Ovary (tissue), 9 donors: ENCODE measurements around the gene ANXA9. TPM values are rescaled to one million over a fixed set of nuclear protein-coding genes. Genes with fewer than 3 reads are reported as not detected.

Source experiments
- DNase-seq, 5 donors: peaks; one replicate each; pipeline ENCODE4 v3.0.0-alpha.2; 2019 to 2020
- H3K27ac ChIP-seq, 2 donors: fragments of 200-600 bp; one replicate each; pipeline versions ENCODE4 v1.5.1 to v1.8.0; 2019 to 2022
- H3K27me3 ChIP-seq: fragments of 200-600 bp; one replicate; pipeline ENCODE4 v1.8.0; 2022
- H3K36me3 ChIP-seq: fragments of 200-600 bp; sonication (generic); one replicate; pipeline ENCODE4 v1.5.1; 2019
- H3K4me1 ChIP-seq: one replicate; pipeline ENCODE4 v1.8.1; 2013; ENCODE audit warnings: mild to moderate bottlenecking, moderate library complexity; ENCODE audit not compliant: insufficient read depth
- H3K4me3 ChIP-seq: fragments of 200-600 bp; sonication (generic); one replicate; pipeline ENCODE4 v1.5.1; 2017
- H3K9me3 ChIP-seq, 2 donors: fragments of 200-600 bp in 1 of 2; sonication (generic) in 1 of 2; one replicate each; pipeline versions ENCODE4 v1.5.1 to v1.8.1; 2013 to 2019; ENCODE audit warnings: mild to moderate bottlenecking in 1 of 2, moderate library complexity in 1 of 2
- EP300 ChIP-seq: sonication (generic); formaldehyde crosslinking; IDR thresholded peaks from one replicate; pipeline ENCODE4 v1.6.1; 2017; ENCODE audit warnings: antibody characterized with exemption
- POLR2A ChIP-seq: fragments of 450-650 bp; IDR thresholded peaks from one replicate; pipeline ENCODE4 v1.6.1; 2017; ENCODE audit warnings: antibody characterized with exemption, mild to moderate bottlenecking, moderate library complexity
- WGBS, 3 donors: extraction: QIAGEN DNeasy Blood & Tissue Kit in 1 of 3; methylation state at CpG; one replicate each; pipeline versions ENCODE4 v1.1.5 to v1.1.7; 2013 to 2017; 5-methylcytosine and 5-hydroxymethylcytosine counted together
- intact Hi-C, 4 donors: fragments of 100-400 bp; cut with DNase I; formaldehyde crosslinking; loops; one replicate each; pipeline versions ENCODE4 v1.11.0 to v1.15.1; 2022 to 2023
- polyA plus RNA-seq, 2 donors: library from polyadenylated mRNA; stranded (reverse); fragments of 200-250 nt in 1 of 2; fragments of 350-450 nt in 1 of 2; fragmentation: Illumina TruSeq in 1 of 2; extraction: RNeasy Lipid Tissue Mini Kit (QIAGEN cat#74804) in 1 of 2; gene quantifications; one replicate each; pipeline ENCODE4 v1.2.3, GENCODE V29; 2013 to 2014
- total RNA-seq, 7 donors: library from RNA; depleted of rRNA in 2 of 7; stranded (reverse); fragments of >200 nt in 2 of 7; fragmentation: NEBNext Ultra II Directional in 3 of 7; extraction: Animal tissue kit (Norgen Biotek cat#: 25700) in 3 of 7; gene quantifications; one replicate each; pipeline versions ENCODE4 v1.1.0 to v1.2.4, GENCODE V29; 2016 to 2023
- TF ChIP-seq, protein P1 (sequence below), 3 donors: fragments of 450-650 bp in 2 of 3; fragments of 200-600 bp in 1 of 3; IDR thresholded peaks; one replicate each; pipeline versions ENCODE4 v1.5.1 to v1.8.0; 2016 to 2022; ENCODE audit warnings: antibody characterized with exemption in 3 of 3, mild to moderate bottlenecking in 1 of 3
- donor health status: DM: no; HTN: no; CAD: no; lungs with moderate emphysema.
- donor health status: DM: no; HTN: no; CAD: no.
- donor health status: Bipolar disorder and iron deficiency.
- donor health status: DM: yes; HTN: yes; CAD: no.
- donor health status: DM: no; HTN: no; CAD: no.
- donor health status: DM: yes; HTN: yes; CAD: no.

The ANXA9 gene
- total and polyA plus RNA-seq, 9 donors: 0.24 to 6.9 (median 0.79) TPM

DNA sequence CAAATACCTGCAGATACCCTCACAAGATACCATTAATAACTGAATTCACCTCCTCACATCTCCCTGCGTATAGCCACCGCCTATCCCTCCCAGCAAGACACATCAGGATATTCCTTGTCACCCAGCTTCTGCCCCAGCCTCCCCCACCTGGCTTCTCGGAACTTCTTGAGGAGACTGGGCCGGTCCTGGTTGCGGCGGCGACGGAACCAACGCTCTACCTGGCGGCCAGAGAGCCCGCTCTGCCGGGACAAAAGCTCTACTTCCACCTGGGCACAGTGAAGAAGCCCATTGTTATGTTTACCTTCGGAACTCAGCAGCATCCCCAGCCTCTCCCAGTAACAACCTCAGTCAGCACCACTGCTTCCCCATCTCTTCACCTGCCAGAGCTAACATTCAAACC is 14.2 kb upstream of the ANXA9 start:
- no peak for DNase-seq
- no peaks in the 10 kb centered on the region for H3K27me3 ChIP-seq
- no peaks in the 10 kb centered on the region for H3K36me3 ChIP-seq

DNA sequence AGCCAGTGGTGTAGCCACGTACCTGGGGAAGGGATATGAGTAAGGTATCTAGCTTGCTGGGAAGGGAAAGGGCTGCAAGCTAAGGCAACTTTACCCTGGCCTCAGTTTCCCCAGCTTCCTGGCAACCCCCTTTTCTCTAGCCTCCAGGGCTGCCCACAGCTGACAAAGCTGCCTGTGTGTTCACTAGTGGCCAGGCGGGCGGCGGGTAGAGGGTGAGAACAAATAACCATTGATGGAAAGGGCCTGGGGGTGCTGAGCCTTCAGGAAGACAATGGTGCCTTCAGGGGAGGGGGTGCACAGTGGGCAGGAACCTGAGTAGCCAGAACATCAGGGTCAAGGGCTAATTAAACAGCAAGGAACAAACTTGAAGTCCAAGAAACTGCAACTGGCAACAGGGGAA is 13.6 kb upstream of the ANXA9 start:
- Histone ChIP-seq H3K36me3 (no peaks in the 10 kb centered on the region), H3K4me3 (no peak overlapping the region), H3K27ac (no peak overlapping the region), H3K27me3 (no peaks in the 10 kb centered on the region), H3K9me3 (no peaks in the 10 kb centered on the region), H3K4me1 (peaks cover 26% of the 10 kb centered on the region)
- WGBS, 3 donors: 94 to 97% (median 96%) methylated on average over 4 of the region's 4 CpGs
- no peak for TF ChIP-seq EP300
- TF ChIP-seq, protein P1, sequence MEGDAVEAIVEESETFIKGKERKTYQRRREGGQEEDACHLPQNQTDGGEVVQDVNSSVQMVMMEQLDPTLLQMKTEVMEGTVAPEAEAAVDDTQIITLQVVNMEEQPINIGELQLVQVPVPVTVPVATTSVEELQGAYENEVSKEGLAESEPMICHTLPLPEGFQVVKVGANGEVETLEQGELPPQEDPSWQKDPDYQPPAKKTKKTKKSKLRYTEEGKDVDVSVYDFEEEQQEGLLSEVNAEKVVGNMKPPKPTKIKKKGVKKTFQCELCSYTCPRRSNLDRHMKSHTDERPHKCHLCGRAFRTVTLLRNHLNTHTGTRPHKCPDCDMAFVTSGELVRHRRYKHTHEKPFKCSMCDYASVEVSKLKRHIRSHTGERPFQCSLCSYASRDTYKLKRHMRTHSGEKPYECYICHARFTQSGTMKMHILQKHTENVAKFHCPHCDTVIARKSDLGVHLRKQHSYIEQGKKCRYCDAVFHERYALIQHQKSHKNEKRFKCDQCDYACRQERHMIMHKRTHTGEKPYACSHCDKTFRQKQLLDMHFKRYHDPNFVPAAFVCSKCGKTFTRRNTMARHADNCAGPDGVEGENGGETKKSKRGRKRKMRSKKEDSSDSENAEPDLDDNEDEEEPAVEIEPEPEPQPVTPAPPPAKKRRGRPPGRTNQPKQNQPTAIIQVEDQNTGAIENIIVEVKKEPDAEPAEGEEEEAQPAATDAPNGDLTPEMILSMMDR (IDR thresholded peaks at IDR 0.05): no peak
- TF ChIP-seq POLR2A: no peak
- DNase-seq: no peak
- intact Hi-C loops: no loop called here

More for the DNA sequence above, 14.2 kb upstream of the ANXA9 start:
- Histone ChIP-seq H3K4me1 (peaks cover 21% of the 10 kb centered on the region), H3K4me3 (no peak overlapping the region), H3K9me3 (no peaks in the 10 kb centered on the region), H3K27ac (no peak overlapping the region)
- intact Hi-C loops: no loop called here
- TF ChIP-seq, protein P1 (IDR thresholded peaks at IDR 0.05): no peak
- TF ChIP-seq EP300: no peak
- no peak for TF ChIP-seq POLR2A
- WGBS, 3 donors: 93 to 96% (median 95%) methylated on average over 13 of the region's 13 CpGs

DNA sequence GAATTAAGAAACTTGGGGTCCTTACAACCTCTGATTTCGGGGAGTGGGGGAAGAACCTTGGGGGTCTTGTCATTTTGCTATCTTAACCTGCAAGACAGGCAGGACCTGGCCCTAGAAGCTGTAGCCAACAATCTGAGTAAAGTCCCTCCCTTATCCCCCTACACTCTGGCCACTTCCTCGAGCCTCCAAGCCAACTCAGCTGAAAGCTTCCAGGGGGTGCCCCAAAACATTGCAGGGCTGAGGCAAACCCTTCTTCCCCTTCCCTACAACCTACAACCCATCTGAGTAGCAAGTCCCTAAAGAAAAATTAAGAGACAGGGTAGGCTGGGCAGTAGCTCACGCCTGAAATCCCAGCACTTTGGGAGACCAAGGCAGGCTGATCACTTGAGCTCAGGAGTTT is 12.5 kb upstream of the ANXA9 start:
- WGBS, 3 donors: 73 to 85% (median 77%) methylated on average over 3 of the region's 3 CpGs
- Histone ChIP-seq H3K4me1 (peaks cover 27% of the 10 kb centered on the region), H3K9me3 (no peaks in the 10 kb centered on the region), H3K36me3 (no peaks in the 10 kb centered on the region), H3K4me3 (no peak overlapping the region), H3K27ac (no peak overlapping the region), H3K27me3 (no peaks in the 10 kb centered on the region)
- no peak for DNase-seq
- TF ChIP-seq POLR2A (no peak), EP300 (no peak)
- TF ChIP-seq, protein P1 (IDR thresholded peaks at IDR 0.05): no peak
- intact Hi-C loops: loop anchor here in 2 of 4 donors (5.0 to 10.0 kb wide), 3 partner anchors 45 to 407 kb away; partner anchors contain the start of genes ENSA (in 1 of the 2) and SETDB1 (in 1 of the 2)

DNA sequence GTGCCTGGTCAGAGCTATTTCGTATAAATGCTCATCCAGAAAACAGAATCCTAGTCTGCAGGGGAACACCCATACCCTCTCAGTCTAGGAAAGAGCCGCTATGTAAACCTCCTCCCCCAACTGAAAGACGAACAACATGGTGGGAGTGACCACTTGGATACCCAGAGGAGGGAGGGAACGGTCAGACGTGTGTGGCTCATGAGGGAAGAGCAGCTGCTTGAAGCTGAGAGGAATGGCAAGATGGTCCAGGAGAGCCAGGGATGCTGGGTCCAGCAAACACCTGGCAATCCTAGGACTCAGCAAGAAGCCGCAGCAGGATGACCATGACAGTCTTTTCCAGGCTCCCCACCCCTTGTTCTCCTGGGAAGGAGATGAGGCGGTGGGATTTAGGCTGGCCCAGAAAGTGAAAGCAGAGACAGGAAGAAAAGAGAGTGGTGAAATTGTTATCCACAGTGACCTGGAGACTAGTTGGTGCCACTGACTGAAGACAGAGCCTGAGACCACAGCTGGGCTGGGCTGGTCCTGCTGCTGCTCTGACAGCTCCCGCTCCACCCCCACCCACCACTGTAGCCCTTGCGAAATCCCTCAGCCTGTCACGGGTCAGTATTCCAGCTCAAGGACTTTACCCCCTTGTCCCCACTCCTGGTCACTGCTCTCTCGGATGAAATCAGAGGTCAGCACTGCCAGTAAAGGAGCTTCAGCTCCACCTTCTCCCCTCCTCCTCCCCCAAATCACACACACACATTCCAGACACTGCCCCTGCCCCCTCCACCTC is 11.1 kb upstream of the ANXA9 start:
- Histone ChIP-seq H3K4me3 (no peak overlapping the region), H3K27ac (peak overlapping the region in 1 of 2 donors; percentile 74), H3K36me3 (no peaks in the 10 kb centered on the region), H3K4me1 (peaks cover 27% of the 10 kb centered on the region), H3K27me3 (no peaks in the 10 kb centered on the region), H3K9me3 (no peaks in the 10 kb centered on the region)
- TF ChIP-seq POLR2A (no peak), EP300 (no peak)
- TF ChIP-seq, protein P1 (IDR thresholded peaks at IDR 0.05): no peak
- DNase-seq: peak; percentile 72 to 90 (median 79)
- 18 to 25% (median 19%) methylated on average over 11 of the region's 11 CpGs for WGBS, 3 donors
- intact Hi-C loops: loop anchor here in 2 of 4 donors (5.0 to 10.0 kb wide), 3 partner anchors 46 to 409 kb away; partner anchors contain the start of genes ENSA (in 1 of the 2) and SETDB1 (in 1 of the 2)
